OCI-LY3 (cell line): Measurements from ENCODE around the gene HIPK1.

Experiments used
- CTCF ChIP-seq: fragments of 200-600, 300-600 bp; sonication (generic); IDR thresholded peaks from 2 replicates; pipeline ENCODE4 v1.5.1; 2014; ENCODE audit warnings: antibody characterized with exemption, low read length, low read depth
- EZH2phosphoT487 ChIP-seq: fragments of 200-600 bp; shearing (Covaris generic); IDR thresholded peaks from 2 replicates; pipeline ENCODE4 v1.6.1; 2018; ENCODE audit warnings: antibody characterized with exemption, mixed run types, low read depth

- TF ChIP-seq CTCF = no peak
- TF ChIP-seq EZH2phosphoT487 = no peak
These were observed 11.6 kb upstream of the HIPK1 start for GRCh38 chr1:113917400-113918082.
